ENCODE results near the gene MDGA2.
"Not testable (repeated sequence)": the region's sequence is repeated elsewhere in the genome, so short reads cannot be mapped to it uniquely, and the experiment has no call there.

MDGA2 gene

DNA sequence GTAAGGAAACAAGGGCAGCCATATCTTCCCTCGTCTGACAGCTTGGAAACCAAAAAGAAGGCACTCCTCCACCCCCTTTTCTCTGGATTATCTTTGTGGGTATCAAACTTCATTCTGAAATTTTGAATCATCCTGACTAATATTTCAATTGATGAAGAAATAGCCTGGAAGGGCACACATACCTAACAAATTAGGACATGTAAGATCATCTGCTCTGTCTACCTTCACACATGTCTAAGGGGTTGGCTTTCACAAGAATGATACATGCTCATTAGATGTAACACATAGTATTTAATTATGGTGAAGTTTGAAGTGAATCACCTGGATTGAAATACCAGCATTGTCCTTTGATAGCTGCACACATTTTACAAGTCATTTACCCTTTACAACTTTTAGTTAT, 675.7 kb downstream of the MDGA2 start:
- H3K4me3 Mint-ChIP-seq, result no peak overlapping the region
- H3K4me1 Mint-ChIP-seq, result no peaks in the 10 kb centered on the region
- DNase-seq (ENCODE audit: low spot score in 2 of 2) (no peak), ATAC-seq (replicated peaks; ENCODE audit: extremely low read depth, poor library complexity, severe bottlenecking) (no peak)
- H3K36me3 Mint-ChIP-seq (ENCODE audit: insufficient read depth), result no peaks in the 10 kb centered on the region
- no peaks in the 10 kb centered on the region for H3K27me3 Mint-ChIP-seq
- H3K27ac Mint-ChIP-seq (ENCODE audit: low read depth), result no peak overlapping the region
- peaks cover 20% of the 10 kb centered on the region for H3K9me3 Mint-ChIP-seq

GRCh38 chr14:46989566-46989965, 685.8 kb downstream of the MDGA2 start:
- Mint-ChIP-seq H3K36me3 (ENCODE audit: insufficient read depth) (no peaks in the 10 kb centered on the region), H3K9me3 (peaks cover 6% of the 10 kb centered on the region), H3K4me1 (no peaks in the 10 kb centered on the region), H3K27ac (ENCODE audit: low read depth) (no peak overlapping the region), H3K27me3 (no peaks in the 10 kb centered on the region), H3K4me3 (no peak overlapping the region)
- DNase-seq (ENCODE audit: low spot score in 2 of 2), result no peak
- no peak for ATAC-seq (replicated peaks; ENCODE audit: extremely low read depth, poor library complexity, severe bottlenecking)

DNA sequence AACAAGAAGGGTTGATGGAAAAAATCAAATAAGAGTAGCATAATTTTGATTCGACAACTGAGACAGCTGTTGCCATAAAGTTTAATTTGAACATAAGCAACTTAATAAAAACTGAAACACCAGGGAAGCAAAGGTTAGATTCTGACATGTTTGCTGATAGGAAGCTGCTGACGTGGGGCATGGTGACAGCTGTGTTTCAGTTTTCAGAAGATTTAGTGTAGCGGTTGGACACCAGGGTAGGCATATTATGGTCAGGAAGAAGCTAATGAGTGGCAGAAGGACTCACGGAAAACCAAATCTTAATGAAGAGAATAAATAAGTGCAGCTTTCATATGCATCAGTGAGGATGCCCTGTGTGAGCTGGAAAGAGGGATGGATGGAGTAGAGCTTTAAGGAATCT, 687.1 kb downstream of the MDGA2 start:
- no peak overlapping the region for H3K4me3 Mint-ChIP-seq

GRCh38 chr14:46985529-46986380, 689.6 kb downstream of the MDGA2 start:
- H3K36me3 Mint-ChIP-seq (ENCODE audit: insufficient read depth), result no peaks in the 10 kb centered on the region
- H3K4me1 Mint-ChIP-seq, result no peaks in the 10 kb centered on the region
- H3K9me3 Mint-ChIP-seq, result peaks cover 12% of the 10 kb centered on the region
- H3K27me3 Mint-ChIP-seq, result no peaks in the 10 kb centered on the region
- ATAC-seq (replicated peaks; ENCODE audit: extremely low read depth, poor library complexity, severe bottlenecking), result no peak
- DNase-seq (ENCODE audit: low spot score in 2 of 2), result no peak
- no peak overlapping the region for H3K4me3 Mint-ChIP-seq
- H3K27ac Mint-ChIP-seq (ENCODE audit: low read depth), result no peak overlapping the region

More for the DNA sequence above, 687.1 kb downstream of the MDGA2 start:
- no peaks in the 10 kb centered on the region for H3K27me3 Mint-ChIP-seq
- no peak overlapping the region for H3K27ac Mint-ChIP-seq (ENCODE audit: low read depth)
- no peaks in the 10 kb centered on the region for H3K36me3 Mint-ChIP-seq (ENCODE audit: insufficient read depth)
- ATAC-seq (replicated peaks; ENCODE audit: extremely low read depth, poor library complexity, severe bottlenecking) (no peak), DNase-seq (ENCODE audit: low spot score in 2 of 2) (no peak)
- peaks cover 6% of the 10 kb centered on the region for H3K9me3 Mint-ChIP-seq
- H3K4me1 Mint-ChIP-seq, result no peaks in the 10 kb centered on the region

DNA sequence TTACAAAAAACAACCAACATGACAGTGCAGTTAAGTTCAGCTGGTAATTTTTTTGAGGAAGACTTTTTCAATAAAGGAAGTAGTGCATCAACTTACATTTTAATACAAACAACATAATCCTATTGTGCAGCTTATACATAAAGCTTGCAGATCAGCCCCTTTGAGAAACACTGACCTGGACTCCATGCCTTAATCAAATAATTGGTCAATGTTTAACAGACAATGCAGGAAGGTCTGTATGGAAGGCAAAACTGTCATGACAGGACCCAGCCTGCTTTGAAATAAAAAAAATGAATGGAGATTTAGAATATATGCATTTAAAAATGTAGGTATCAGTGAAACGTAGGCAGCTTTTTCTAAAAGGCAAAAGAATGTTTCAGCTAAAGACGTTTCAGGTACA, 702.1 kb downstream of the MDGA2 start:
- Mint-ChIP-seq H3K9me3 (peaks cover 13% of the 10 kb centered on the region), H3K4me3 (no peak overlapping the region), H3K36me3 (ENCODE audit: insufficient read depth) (no peaks in the 10 kb centered on the region), H3K27me3 (no peaks in the 10 kb centered on the region), H3K4me1 (no peaks in the 10 kb centered on the region), H3K27ac (ENCODE audit: low read depth) (no peak overlapping the region)
- no peak for DNase-seq (ENCODE audit: low spot score in 2 of 2)
- no peak for ATAC-seq (replicated peaks; ENCODE audit: extremely low read depth, poor library complexity, severe bottlenecking)

DNA sequence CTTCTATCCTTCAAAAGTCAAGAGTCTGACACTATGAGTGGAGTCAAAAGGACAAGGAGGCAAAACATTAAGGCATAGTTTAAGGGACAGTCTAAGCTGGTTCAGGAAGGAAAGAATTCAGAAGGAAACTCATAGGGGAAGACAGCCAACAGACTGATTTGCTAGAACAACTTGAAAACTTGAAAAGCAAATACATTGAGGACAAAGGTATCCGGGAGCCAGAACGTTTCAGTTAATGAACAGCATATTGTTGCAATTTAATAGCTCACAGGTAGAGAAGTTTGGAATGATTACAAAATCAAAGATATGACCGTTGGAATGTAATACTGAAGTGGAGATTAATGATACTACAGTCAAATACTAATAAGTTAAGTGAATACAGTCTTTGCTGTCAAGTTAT, 711.0 kb downstream of the MDGA2 start:
- H3K36me3 Mint-ChIP-seq (ENCODE audit: insufficient read depth), result no peaks in the 10 kb centered on the region
- no peak overlapping the region for H3K27ac Mint-ChIP-seq (ENCODE audit: low read depth)
- ATAC-seq (replicated peaks; ENCODE audit: extremely low read depth, poor library complexity, severe bottlenecking), result no peak
- no peak overlapping the region for H3K4me3 Mint-ChIP-seq
- H3K9me3 Mint-ChIP-seq, result peaks cover 16% of the 10 kb centered on the region
- H3K4me1 Mint-ChIP-seq, result no peaks in the 10 kb centered on the region
- no peaks in the 10 kb centered on the region for H3K27me3 Mint-ChIP-seq
- DNase-seq (ENCODE audit: low spot score in 2 of 2), result no peak

DNA sequence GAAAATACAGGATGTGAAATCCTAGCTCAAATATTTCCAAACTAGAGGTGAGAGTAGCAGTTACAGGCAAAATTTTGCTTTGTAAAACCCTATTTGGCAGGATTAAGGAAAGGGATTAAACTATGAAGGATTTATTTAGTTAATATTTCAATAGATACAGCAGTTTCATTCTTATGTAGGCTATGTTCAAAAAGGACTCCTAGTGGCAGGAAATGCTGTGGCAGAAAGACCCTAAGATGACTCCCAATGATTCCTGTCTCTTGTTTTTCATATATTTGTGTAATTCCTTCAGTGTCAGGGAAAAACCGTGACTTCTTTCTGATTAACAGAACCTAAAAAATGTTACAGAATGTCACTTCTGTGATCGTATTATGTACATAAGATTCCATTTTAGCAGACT, 724.3 kb downstream of the MDGA2 start:
- H3K4me1 Mint-ChIP-seq, result no peaks in the 10 kb centered on the region
- ATAC-seq (replicated peaks; ENCODE audit: extremely low read depth, poor library complexity, severe bottlenecking), result no peak
- no peak for DNase-seq (ENCODE audit: low spot score in 2 of 2)
- no peak overlapping the region for H3K4me3 Mint-ChIP-seq
- H3K27ac Mint-ChIP-seq (ENCODE audit: low read depth), result no peak overlapping the region
- peaks cover 14% of the 10 kb centered on the region for H3K9me3 Mint-ChIP-seq
- no peaks in the 10 kb centered on the region for H3K27me3 Mint-ChIP-seq
- H3K36me3 Mint-ChIP-seq (ENCODE audit: insufficient read depth), result no peaks in the 10 kb centered on the region

DNA sequence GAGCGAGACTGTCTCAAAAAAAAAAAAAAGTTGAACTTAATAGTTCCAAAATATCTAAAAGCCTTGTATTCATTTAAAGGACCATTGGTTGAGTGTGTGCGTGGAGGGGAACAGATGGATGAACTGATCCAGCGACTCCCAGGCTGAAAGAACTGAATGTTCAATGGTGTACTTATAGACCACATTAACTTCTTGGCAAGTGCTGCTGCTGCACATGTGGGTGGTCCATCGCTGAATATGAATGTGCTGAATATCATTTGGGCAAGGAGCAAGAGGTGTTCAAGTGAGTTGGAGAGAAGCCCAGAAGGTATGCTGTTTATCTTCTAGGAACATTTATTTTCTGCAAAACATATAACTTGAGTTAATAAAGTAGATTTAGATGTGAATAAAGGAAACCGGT, 734.8 kb downstream of the MDGA2 start:
- ATAC-seq (replicated peaks; ENCODE audit: extremely low read depth, poor library complexity, severe bottlenecking), result no peak
- DNase-seq (ENCODE audit: low spot score in 2 of 2), result no peak
- peaks cover 19% of the 10 kb centered on the region for H3K9me3 Mint-ChIP-seq
- H3K4me1 Mint-ChIP-seq, result no peaks in the 10 kb centered on the region
- no peak overlapping the region for H3K4me3 Mint-ChIP-seq
- H3K36me3 Mint-ChIP-seq (ENCODE audit: insufficient read depth), result no peaks in the 10 kb centered on the region
- H3K27me3 Mint-ChIP-seq, result no peaks in the 10 kb centered on the region
- H3K27ac Mint-ChIP-seq (ENCODE audit: low read depth), result no peak overlapping the region

DNA sequence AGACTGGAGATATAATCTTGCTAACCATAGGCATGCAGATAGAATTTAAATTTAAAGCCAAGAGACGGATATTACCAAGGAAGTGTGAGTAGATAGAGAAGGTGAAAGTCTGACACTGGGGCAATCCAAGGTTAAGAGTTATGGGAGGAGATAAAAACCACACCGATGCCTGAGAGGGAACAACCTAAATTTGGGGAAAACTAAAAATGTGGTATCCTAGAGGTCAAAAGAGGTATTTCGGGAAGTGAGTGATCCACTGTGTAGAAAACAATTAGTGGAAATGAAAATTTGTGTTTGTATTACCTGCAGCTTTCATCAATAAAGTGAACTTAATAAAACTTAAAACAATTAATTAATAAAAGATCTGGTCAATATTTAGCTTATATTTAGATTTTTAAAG, 754.9 kb downstream of the MDGA2 start:
- Mint-ChIP-seq H3K4me1 (no peaks in the 10 kb centered on the region), H3K9me3 (peaks cover 21% of the 10 kb centered on the region), H3K27me3 (no peaks in the 10 kb centered on the region), H3K27ac (ENCODE audit: low read depth) (no peak overlapping the region), H3K36me3 (ENCODE audit: insufficient read depth) (no peaks in the 10 kb centered on the region), H3K4me3 (no peak overlapping the region)
- ATAC-seq (replicated peaks; ENCODE audit: extremely low read depth, poor library complexity, severe bottlenecking), result no peak
- DNase-seq (ENCODE audit: low spot score in 2 of 2), result no peak

- not testable (repeated sequence) for DNase-seq (ENCODE audit: low spot score in 2 of 2); H3K27ac Mint-ChIP-seq (ENCODE audit: low read depth); H3K27me3 Mint-ChIP-seq; H3K4me1 Mint-ChIP-seq; H3K36me3 Mint-ChIP-seq (ENCODE audit: insufficient read depth); H3K4me3 Mint-ChIP-seq; ATAC-seq (replicated peaks; ENCODE audit: extremely low read depth, poor library complexity, severe bottlenecking)
- H3K9me3 Mint-ChIP-seq, result peaks cover 36% of the 10 kb centered on the region
Observed at GRCh38 chr14:46915539-46915938, 759.9 kb downstream of the MDGA2 start.

GRCh38 chr14:46902837-46903236, 772.6 kb downstream of the MDGA2 start:
- H3K27ac Mint-ChIP-seq (ENCODE audit: low read depth), result no peak overlapping the region
- no peaks in the 10 kb centered on the region for H3K36me3 Mint-ChIP-seq (ENCODE audit: insufficient read depth)
- H3K4me3 Mint-ChIP-seq, result no peak overlapping the region
- no peak for DNase-seq (ENCODE audit: low spot score in 2 of 2)
- no peaks in the 10 kb centered on the region for H3K4me1 Mint-ChIP-seq
- ATAC-seq (replicated peaks; ENCODE audit: extremely low read depth, poor library complexity, severe bottlenecking), result no peak
- peaks cover 13% of the 10 kb centered on the region for H3K9me3 Mint-ChIP-seq
- no peaks in the 10 kb centered on the region for H3K27me3 Mint-ChIP-seq

- no peak overlapping the region for H3K4me3 Mint-ChIP-seq
- DNase-seq (ENCODE audit: low spot score in 2 of 2), result no peak
- peaks cover 19% of the 10 kb centered on the region for H3K9me3 Mint-ChIP-seq
- ATAC-seq (replicated peaks; ENCODE audit: extremely low read depth, poor library complexity, severe bottlenecking), result no peak
- H3K27ac Mint-ChIP-seq (ENCODE audit: low read depth), result no peak overlapping the region
- no peaks in the 10 kb centered on the region for H3K36me3 Mint-ChIP-seq (ENCODE audit: insufficient read depth)
- H3K4me1 Mint-ChIP-seq, result no peaks in the 10 kb centered on the region
- H3K27me3 Mint-ChIP-seq, result no peaks in the 10 kb centered on the region
Observed at GRCh38 chr14:46894476-46894875, 780.9 kb downstream of the MDGA2 start.

DNA sequence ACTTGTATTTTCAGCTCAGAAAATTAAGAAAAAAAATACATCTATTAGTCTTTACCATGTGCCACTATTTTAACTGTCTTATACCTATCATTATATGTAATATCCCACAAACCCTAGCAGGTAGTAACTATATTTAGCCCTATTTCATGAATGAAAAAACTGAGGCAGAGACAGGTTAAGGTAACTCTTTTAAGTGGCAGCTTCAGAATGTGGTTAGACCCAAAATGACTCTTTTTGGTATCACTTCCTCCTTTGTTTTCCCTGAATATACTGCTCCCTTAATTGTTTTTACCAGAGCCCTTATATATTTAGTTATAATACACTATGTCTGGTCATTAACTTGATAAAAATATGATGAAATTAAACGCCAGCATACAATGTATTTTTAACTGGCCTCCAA, 788.3 kb downstream of the MDGA2 start:
- no peak for DNase-seq (ENCODE audit: low spot score in 2 of 2)
- Mint-ChIP-seq H3K27me3 (no peaks in the 10 kb centered on the region), H3K4me3 (no peak overlapping the region), H3K9me3 (peaks cover 6% of the 10 kb centered on the region), H3K27ac (ENCODE audit: low read depth) (no peak overlapping the region), H3K36me3 (ENCODE audit: insufficient read depth) (no peaks in the 10 kb centered on the region), H3K4me1 (no peaks in the 10 kb centered on the region)
- ATAC-seq (replicated peaks; ENCODE audit: extremely low read depth, poor library complexity, severe bottlenecking), result no peak

Data from central memory CD8-positive, alpha-beta T cell (primary cell).